Left lung (tissue), 10 donors: Measurements from ENCODE around the gene PHC2. TPM values are rescaled to one million over a fixed set of nuclear protein-coding genes. Genes with fewer than 3 reads are reported as not detected.

ENCODE experiments used
- ATAC-seq: fragments of 200-7000 bp; cut with Tn5 transposase; one replicate; pipeline ENCODE4 v1.9.1; 2020; ENCODE audit warnings: moderate library complexity
- DNase-seq, 4 donors: peaks; one replicate each; pipeline ENCODE4 v3.0.0-alpha.2; 2013 to 2020
- H3K27ac ChIP-seq, 2 donors: fragments of 200-600 bp; sonication (generic) in 1 of 2; one replicate each; pipeline versions ENCODE4 v1.5.0 to v1.8.0; 2020 to 2021
- H3K27me3 ChIP-seq, 2 donors: fragments of 200-600 bp; sonication (generic) in 1 of 2; one replicate each; pipeline versions ENCODE4 v1.5.0 to v1.8.0; 2020 to 2021
- H3K36me3 ChIP-seq, 2 donors: fragments of 200-600 bp; sonication (generic) in 1 of 2; one replicate each; pipeline versions ENCODE4 v1.5.0 to v1.8.0; 2020 to 2021
- H3K4me1 ChIP-seq, 2 donors: fragments of 200-600 bp; one replicate each; pipeline ENCODE4 v1.8.0; 2021
- H3K4me3 ChIP-seq, 2 donors: fragments of 200-600 bp; sonication (generic) in 1 of 2; one replicate each; pipeline versions ENCODE4 v1.5.0 to v1.8.0; 2020 to 2021; ENCODE audit warnings: mild to moderate bottlenecking in 1 of 2
- H3K9me3 ChIP-seq, 2 donors: fragments of 200-600 bp; sonication (generic) in 1 of 2; one replicate each; pipeline versions ENCODE4 v1.5.0 to v1.8.0; 2020 to 2021
- intact Hi-C, 2 donors: fragments of 100-400 bp; cut with DNase I; formaldehyde crosslinking; loops; one replicate each; pipeline versions ENCODE4 v1.11.2 to v1.14.2; 2022
- polyA plus RNA-seq, 6 donors: library from polyadenylated mRNA; unstranded; fragments of 120-200 nt; gene quantifications; one replicate each; pipeline ENCODE4 v1.2.1, GENCODE V29; 2013; ENCODE audit not compliant: insufficient read length in 6 of 6
- total RNA-seq, 2 donors: library from RNA; stranded (reverse); fragmentation: NEBNext Ultra II Directional; extraction: Animal tissue kit (Norgen Biotek cat#: 25700); gene quantifications; one replicate each; pipeline ENCODE4 v1.2.1, GENCODE V29; 2021
- TF ChIP-seq, protein P1 (sequence below), 2 donors: fragments of 200-600 bp; sonication (generic) in 1 of 2; IDR thresholded peaks; one replicate each; pipeline versions ENCODE4 v1.5.0 to v1.8.0; 2021; ENCODE audit warnings: antibody characterized with exemption in 2 of 2
- donor health status: DM: no; HTN: yes; CAD: no.
- donor health status: DM: no; HTN: no; CAD: no.

Gene PHC2
- total and polyA plus RNA-seq, 8 donors = 78.2 to 125 (median 83.0) TPM

DNA sequence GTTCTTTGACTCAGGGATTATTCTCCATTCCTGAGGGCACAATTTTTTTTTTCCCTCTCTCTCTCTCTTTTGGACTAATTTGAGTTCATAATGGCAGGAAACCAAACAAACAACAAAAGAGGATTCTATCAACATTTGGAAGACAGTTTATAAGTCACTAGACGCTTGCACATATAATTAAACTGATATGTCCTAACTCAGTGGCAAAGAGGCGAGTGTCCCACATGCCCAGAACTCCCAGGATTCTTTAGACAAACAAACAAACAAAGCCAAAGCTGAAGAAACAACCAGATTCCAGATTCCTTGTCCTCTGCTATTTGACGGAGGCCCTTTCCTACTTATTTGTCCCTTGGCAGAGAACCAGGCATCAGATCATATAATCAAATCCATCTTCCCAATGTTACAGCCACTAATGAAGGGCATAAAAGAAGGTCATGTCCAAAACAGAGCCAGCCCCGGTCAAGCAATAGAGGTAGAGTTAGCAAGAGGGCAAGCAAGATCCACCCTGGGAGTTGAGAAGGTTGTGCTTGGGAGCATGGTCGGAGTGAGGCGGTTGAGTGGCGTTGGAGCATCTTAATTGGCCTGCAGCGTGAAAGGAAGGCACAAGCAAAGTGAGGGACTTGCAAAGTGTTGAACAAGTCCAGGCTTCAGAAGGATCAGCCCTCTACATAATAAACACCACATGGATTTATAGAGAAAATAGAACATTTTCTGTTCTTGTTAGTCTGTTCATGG lies 144.3 kb downstream of the PHC2 start:
- TF ChIP-seq, protein P1, sequence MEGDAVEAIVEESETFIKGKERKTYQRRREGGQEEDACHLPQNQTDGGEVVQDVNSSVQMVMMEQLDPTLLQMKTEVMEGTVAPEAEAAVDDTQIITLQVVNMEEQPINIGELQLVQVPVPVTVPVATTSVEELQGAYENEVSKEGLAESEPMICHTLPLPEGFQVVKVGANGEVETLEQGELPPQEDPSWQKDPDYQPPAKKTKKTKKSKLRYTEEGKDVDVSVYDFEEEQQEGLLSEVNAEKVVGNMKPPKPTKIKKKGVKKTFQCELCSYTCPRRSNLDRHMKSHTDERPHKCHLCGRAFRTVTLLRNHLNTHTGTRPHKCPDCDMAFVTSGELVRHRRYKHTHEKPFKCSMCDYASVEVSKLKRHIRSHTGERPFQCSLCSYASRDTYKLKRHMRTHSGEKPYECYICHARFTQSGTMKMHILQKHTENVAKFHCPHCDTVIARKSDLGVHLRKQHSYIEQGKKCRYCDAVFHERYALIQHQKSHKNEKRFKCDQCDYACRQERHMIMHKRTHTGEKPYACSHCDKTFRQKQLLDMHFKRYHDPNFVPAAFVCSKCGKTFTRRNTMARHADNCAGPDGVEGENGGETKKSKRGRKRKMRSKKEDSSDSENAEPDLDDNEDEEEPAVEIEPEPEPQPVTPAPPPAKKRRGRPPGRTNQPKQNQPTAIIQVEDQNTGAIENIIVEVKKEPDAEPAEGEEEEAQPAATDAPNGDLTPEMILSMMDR (IDR thresholded peaks at IDR 0.05) = no peak
- Histone ChIP-seq H3K27me3 (no peaks in the 10 kb centered on the region), H3K9me3 (no peaks in the 10 kb centered on the region), H3K36me3 (peaks cover 0 to 40% of the 10 kb centered on the region in 2 donors), H3K4me1 (peaks cover 0 to 6% of the 10 kb centered on the region in 2 donors), H3K4me3 (no peak overlapping the region), H3K27ac (no peak overlapping the region)
- intact Hi-C loops = no loop called here
- no peak for ATAC-seq
- DNase-seq = peak in 1 of 4 donors; percentile 4

DNA sequence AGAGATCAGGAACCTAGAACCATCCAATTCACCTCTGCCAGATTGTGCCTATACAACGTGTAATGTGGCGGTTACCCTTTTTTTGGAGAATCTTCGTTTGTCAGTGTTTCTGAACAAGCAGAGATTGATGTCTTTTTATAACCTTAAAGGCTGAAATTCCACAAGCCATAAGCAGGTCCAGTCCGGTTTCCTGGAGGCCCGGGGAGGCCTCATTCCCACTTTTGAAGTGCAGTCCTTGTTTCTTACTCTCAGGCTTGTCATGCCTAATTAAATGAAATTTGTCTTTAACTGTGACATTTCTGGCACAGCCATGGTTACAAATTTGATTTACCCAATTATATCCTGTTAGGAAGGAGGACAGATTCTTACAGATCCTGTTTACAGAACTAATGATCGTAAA lies 146.8 kb downstream of the PHC2 start:
- TF ChIP-seq, protein P1 (IDR thresholded peaks at IDR 0.05) = no peak
- no peak for ATAC-seq
- Histone ChIP-seq H3K4me3 (no peak overlapping the region), H3K4me1 (peaks cover 0 to 6% of the 10 kb centered on the region in 2 donors), H3K9me3 (no peaks in the 10 kb centered on the region), H3K27ac (no peak overlapping the region), H3K36me3 (peaks cover 0 to 59% of the 10 kb centered on the region in 2 donors), H3K27me3 (no peaks in the 10 kb centered on the region)
- no peak for DNase-seq
- intact Hi-C loops = no loop called here

DNA sequence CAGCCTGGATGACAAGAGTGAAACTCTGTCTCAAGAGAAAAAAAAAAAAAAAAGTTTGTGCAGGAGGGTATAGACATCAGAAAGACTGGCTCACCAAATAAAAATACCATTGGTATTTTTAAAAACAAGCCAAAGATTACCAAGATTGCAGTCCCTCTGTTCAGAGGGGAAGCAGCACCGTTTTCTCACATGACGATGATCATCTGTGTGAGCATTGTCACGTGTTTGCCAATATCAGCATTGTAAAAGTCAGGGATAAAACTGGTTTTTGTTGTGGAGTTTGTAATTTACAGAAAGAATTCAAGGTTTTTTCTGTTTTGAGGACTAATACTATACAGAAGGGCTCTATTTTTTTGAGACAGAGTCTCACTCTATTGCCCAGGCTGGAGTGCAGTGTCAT lies 148.1 kb downstream of the PHC2 start:
- H3K27me3 ChIP-seq = no peaks in the 10 kb centered on the region
- DNase-seq (no peak), ATAC-seq (no peak)
- H3K4me3 ChIP-seq = no peak overlapping the region
- H3K36me3 ChIP-seq = peaks cover 0 to 62% of the 10 kb centered on the region in 2 donors
- peaks cover 0 to 6% of the 10 kb centered on the region in 2 donors for H3K4me1 ChIP-seq
- H3K27ac ChIP-seq = no peak overlapping the region
- TF ChIP-seq, protein P1 (IDR thresholded peaks at IDR 0.05) = no peak
- no peaks in the 10 kb centered on the region for H3K9me3 ChIP-seq
- intact Hi-C loops = no loop called here

DNA sequence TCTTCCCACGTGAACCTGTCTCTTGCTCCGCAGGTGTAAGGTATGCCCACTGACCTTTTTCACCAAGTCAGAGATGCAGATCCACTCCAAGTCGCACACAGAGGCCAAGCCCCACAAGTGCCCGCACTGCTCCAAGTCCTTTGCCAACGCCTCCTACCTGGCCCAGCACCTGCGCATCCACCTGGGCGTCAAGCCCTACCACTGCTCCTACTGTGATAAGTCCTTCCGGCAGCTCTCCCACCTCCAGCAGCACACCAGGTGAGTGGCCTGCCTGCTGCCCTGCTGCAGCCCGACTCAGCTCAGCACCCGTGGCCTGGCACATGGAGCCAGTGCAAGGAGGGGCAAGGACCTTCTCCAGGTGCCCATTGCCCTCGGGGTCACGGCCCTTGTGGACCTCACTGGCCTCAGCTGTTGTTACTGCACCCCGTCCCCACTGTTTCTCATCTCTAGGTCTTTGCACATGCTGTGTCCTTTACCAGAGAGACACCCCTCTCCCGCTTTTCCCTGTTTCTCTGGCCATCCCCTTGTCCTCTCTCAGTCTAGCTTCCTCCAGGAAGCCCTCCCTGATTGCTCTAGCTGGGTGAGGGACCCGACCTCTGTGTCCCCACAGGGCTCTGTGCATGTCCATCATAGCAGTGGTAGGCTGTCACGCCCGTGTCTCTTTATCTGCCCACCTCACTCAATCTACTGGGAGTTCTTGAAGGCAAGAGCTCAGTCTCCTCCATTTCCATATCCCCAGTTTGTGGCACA lies 149.2 kb downstream of the PHC2 start:
- TF ChIP-seq, protein P1 (IDR thresholded peaks at IDR 0.05) = no peak
- Histone ChIP-seq H3K9me3 (no peaks in the 10 kb centered on the region), H3K27me3 (no peaks in the 10 kb centered on the region), H3K27ac (no peak overlapping the region), H3K4me1 (peaks cover 0 to 6% of the 10 kb centered on the region in 2 donors), H3K36me3 (peaks cover 0 to 73% of the 10 kb centered on the region in 2 donors), H3K4me3 (no peak overlapping the region)
- intact Hi-C loops = no loop called here
- ATAC-seq (no peak), DNase-seq (peak in 1 of 4 donors; percentile 20)

DNA sequence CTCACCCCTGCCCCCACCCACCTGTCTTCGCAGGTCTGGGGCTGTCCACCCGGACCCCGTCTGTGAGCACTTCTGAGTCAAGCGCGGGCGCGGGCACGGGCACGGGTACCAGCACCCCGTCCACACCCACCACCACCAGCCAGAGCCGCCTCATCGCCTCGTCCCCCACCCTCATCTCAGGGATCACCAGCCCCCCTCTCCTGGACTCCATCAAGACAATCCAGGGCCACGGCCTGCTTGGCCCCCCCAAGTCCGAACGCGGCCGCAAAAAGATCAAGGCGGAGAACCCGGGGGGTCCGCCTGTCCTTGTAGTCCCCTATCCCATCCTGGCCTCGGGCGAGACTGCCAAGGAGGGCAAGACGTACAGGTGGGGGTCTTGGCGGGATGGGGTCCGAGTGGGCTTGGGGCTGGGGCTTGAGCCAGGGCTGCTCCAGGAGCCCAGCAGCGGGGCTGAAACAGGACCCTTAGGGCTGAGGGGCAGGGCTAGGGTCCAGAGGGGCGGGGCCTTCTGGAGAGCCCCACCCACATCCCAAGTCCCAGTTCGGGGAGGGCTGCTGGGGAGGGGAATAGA lies 150.7 kb downstream of the PHC2 start:
- Histone ChIP-seq H3K27ac (no peak overlapping the region), H3K4me3 (no peak overlapping the region), H3K4me1 (peaks cover 0 to 6% of the 10 kb centered on the region in 2 donors), H3K9me3 (no peaks in the 10 kb centered on the region), H3K27me3 (no peaks in the 10 kb centered on the region), H3K36me3 (peaks cover 0 to 74% of the 10 kb centered on the region in 2 donors)
- intact Hi-C loops = no loop called here
- DNase-seq (peak in 1 of 4 donors; percentile 27), ATAC-seq (no peak)
- TF ChIP-seq, protein P1 (IDR thresholded peaks at IDR 0.05) = no peak
